Heart right ventricle (tissue), 16 donors: ENCODE measurements around the gene CYP27A1. TPM values are rescaled to one million over a fixed set of nuclear protein-coding genes. Genes with fewer than 3 reads are reported as not detected.

Experiments
- ATAC-seq, 8 donors: fragments of 200-7000 bp; cut with Tn5 transposase; one replicate each; pipeline ENCODE4 v1.9.1; 2020; ENCODE audit warnings: mild to moderate bottlenecking in 8 of 8, moderate library complexity in 8 of 8, moderate number of reproducible peaks in 1 of 8
- DNase-seq, 2 donors: peaks; one replicate each; pipeline ENCODE4 v3.0.0-alpha.2; 2020
- H3K27ac ChIP-seq, 10 donors: fragments of 200-600 bp; sonication (generic) in 2 of 10; one replicate each; pipeline versions ENCODE4 v1.5.0 to v1.8.0; 2020 to 2022; ENCODE audit warnings: mild to moderate bottlenecking in 3 of 10
- H3K27me3 ChIP-seq, 7 donors: fragments of 200-600 bp; one replicate each; pipeline ENCODE4 v1.8.0; 2021 to 2022; ENCODE audit warnings: mild to moderate bottlenecking in 2 of 7
- H3K36me3 ChIP-seq, 9 donors: fragments of 200-600 bp; sonication (generic) in 1 of 9; one replicate each; pipeline versions ENCODE4 v1.5.0 to v1.8.0; 2020 to 2022; ENCODE audit warnings: mild to moderate bottlenecking in 2 of 9
- H3K4me1 ChIP-seq, 9 donors: fragments of 200-600 bp; sonication (generic) in 1 of 9; one replicate each; pipeline versions ENCODE4 v1.5.0 to v1.8.0; 2020 to 2022; ENCODE audit warnings: mild to moderate bottlenecking in 4 of 9
- H3K4me3 ChIP-seq, 10 donors: fragments of 200-600 bp; sonication (generic) in 2 of 10; one replicate each; pipeline versions ENCODE4 v1.5.0 to v1.8.0; 2020 to 2022; ENCODE audit warnings: mild to moderate bottlenecking in 7 of 10, moderate library complexity in 2 of 10
- H3K9me3 ChIP-seq, 11 donors: fragments of 200-600 bp in 10 of 11; sonication (generic) in 2 of 11; one replicate each; pipeline versions ENCODE4 v1.5.0 to v1.8.0; 2013 to 2022; ENCODE audit warnings: mild to moderate bottlenecking in 2 of 11, control low read depth in 1 of 11, moderate library complexity in 1 of 11
- CTCF ChIP-seq, 9 donors: fragments of 200-600 bp; sonication (generic) in 2 of 9; IDR thresholded peaks; one replicate each; pipeline versions ENCODE4 v1.5.0 to v1.8.0; 2021 to 2022; ENCODE audit warnings: antibody characterized with exemption in 9 of 9, mild to moderate bottlenecking in 5 of 9, moderate library complexity in 1 of 9
- WGBS, 2 donors: extraction: QIAGEN DNeasy Blood & Tissue Kit; methylation state at CpG; one replicate each; pipeline ENCODE4 v1.1.7; 2013; ENCODE audit warnings: inconsistent platforms in 1 of 2; 5-methylcytosine and 5-hydroxymethylcytosine counted together
- intact Hi-C, 10 donors: fragments of 100-400 bp; cut with DNase I; formaldehyde crosslinking; loops; one replicate each; pipeline versions ENCODE4 v1.11.1 to v1.14.2; 2022
- microRNA-seq, 2 donors: library from miRNA; unstranded; fragments of <30 nt; microRNA quantifications; one replicate each; pipeline ENCODE4 v1.2.0, GENCODE V29; 2021
- polyA plus RNA-seq, 2 donors: library from polyadenylated mRNA; stranded (reverse); fragments of 200-250 nt; gene quantifications; one replicate each; pipeline ENCODE4 v1.2.3, GENCODE V29; 2013
- total RNA-seq, 10 donors: library from RNA; stranded (reverse); fragmentation: NEBNext Ultra II Directional in 3 of 10; extraction: Animal tissue kit (Norgen Biotek cat#: 25700) in 3 of 10; gene quantifications; one replicate each; pipeline versions ENCODE4 v1.2.1 to v1.2.4, GENCODE V29; 2021 to 2023
- donor health status: Arrhythmogenic right ventricular cardiomyopathy.
- donor health status: ischemic (EF 13 %, LVEDD 7.1; RV severe dilation, severe dysfunction).
- donor health status: healthy with polysubstance abuse.
- donor health status: DM: no; HTN: yes; CAD: no.
- donor health status: DM: no; HTN: no; CAD: no.
- donor health status: ischemic (EF 25% LVEDD 6.9; RV normal size, moderate dysfunction).
- donor health status: ischemic (EF 25% LVEDD 5.7; RV mildly dilated, moderate dysfunction).
- donor health status: healthy.
- donor health status: DM: yes; HTN: yes; CAD: no.
- donor health status: Ischemic cardiomyopathy.
- donor health status: ischemic (EF 35%, LVEDD 5.7; RV mildly dilated, moderate dysfunction).
- donor health status: nonischemic (EF 11% LVEDD 7.7; RV severe dilation, severe dysfunction).
- donor health status: DM: yes; HTN: yes; CAD: no.
- donor health status: PGD.
- donor health status: ischemic (EF 29% LVEDD 5.4; RV normal size, mild dysfunction).
- donor health status: nonischemic (EF 23%, LVEDD 6.1; RV moderate dilation, normal function).

Gene CYP27A1
- total and polyA plus RNA-seq, 12 donors = 3.7 to 12.8 (median 7.6) TPM

- H3K36me3 ChIP-seq = no peaks in the 10 kb centered on the region
- H3K27me3 ChIP-seq = peaks cover 8 to 96% (median 82%) of the 10 kb centered on the region in 7 donors
- no peak for TF ChIP-seq CTCF (IDR thresholded peaks at IDR 0.05)
- peak; percentile 60 to 85 (median 80) for ATAC-seq
- peak overlapping the region; percentile 24 to 54 (median 42) for H3K4me3 ChIP-seq
- H3K27ac ChIP-seq = no peak overlapping the region
- no peaks in the 10 kb centered on the region for H3K9me3 ChIP-seq
- 1 to 5% methylated on average over 21 of the region's 21 CpGs for WGBS, 2 donors
- intact Hi-C loops = no loop called here
- peaks cover 5 to 32% (median 16%) of the 10 kb centered on the region in 9 donors for H3K4me1 ChIP-seq
- peak; percentile 67 to 68 for DNase-seq
These were observed 79.0 kb downstream of the CYP27A1 start for GRCh38 chr2:218860950-218861381.

GRCh38 chr2:218861645-218862318 lies 79.8 kb downstream of the CYP27A1 start:
- DNase-seq = no peak
- no peaks in the 10 kb centered on the region for H3K36me3 ChIP-seq
- intact Hi-C loops = no loop called here
- H3K27ac ChIP-seq = no peak overlapping the region
- H3K9me3 ChIP-seq = no peaks in the 10 kb centered on the region
- ATAC-seq = no peak
- H3K27me3 ChIP-seq = peaks cover 8 to 96% (median 86%) of the 10 kb centered on the region in 7 donors
- H3K4me1 ChIP-seq = peaks cover 5 to 32% (median 16%) of the 10 kb centered on the region in 9 donors
- TF ChIP-seq CTCF (IDR thresholded peaks at IDR 0.05) = no peak
- WGBS, 2 donors = 50 to 58% methylated on average over 7 of the region's 7 CpGs
- H3K4me3 ChIP-seq = no peak overlapping the region

GRCh38 chr2:218863021-218863520 lies 81.1 kb downstream of the CYP27A1 start:
- Histone ChIP-seq H3K4me3 (no peak overlapping the region), H3K36me3 (no peaks in the 10 kb centered on the region), H3K27me3 (peaks cover 8 to 96% (median 85%) of the 10 kb centered on the region in 7 donors), H3K9me3 (no peaks in the 10 kb centered on the region), H3K27ac (no peak overlapping the region), H3K4me1 (peaks cover 7 to 25% (median 16%) of the 10 kb centered on the region in 9 donors)
- intact Hi-C loops = no loop called here
- DNase-seq (no peak), ATAC-seq (no peak)
- no peak for TF ChIP-seq CTCF (IDR thresholded peaks at IDR 0.05)
- 70 to 71% methylated on average over 3 of the region's 3 CpGs for WGBS, 2 donors

Small RNA genes within 50 kb of the gene (microRNA-seq; reads per million reads assigned to microRNA genes)
- 0 reads per million in 2 donors for gene MIR9500

Other genes with a start within 250 kb of the CYP27A1 start
- 10 to 100 TPM in 3 of 10 donors, 1 to 10 TPM in 7; 6.3 to 11.1 (median 8.5) TPM for gene USP37, start 213.8 kb upstream of the CYP27A1 start, total RNA-seq
- gene USP37, start 213.8 kb upstream of the CYP27A1 start, polyA plus RNA-seq = 1 to 10 TPM; 1.8 to 2.3 TPM
- 10 to 100 TPM; 15.7 to 28.2 (median 21.1) TPM for gene CNOT9, start 213.3 kb upstream of the CYP27A1 start, total RNA-seq
- 10 to 100 TPM; 16.9 to 17.6 TPM for gene CNOT9, start 213.3 kb upstream of the CYP27A1 start, polyA plus RNA-seq
- gene PLCD4, start 174.2 kb upstream of the CYP27A1 start, total RNA-seq = 1 to 10 TPM in 6 of 10 donors, under 1 TPM in 4; 0.42 to 2.3 (median 1.1) TPM
- under 1 TPM; 0.23 to 0.59 TPM for gene PLCD4, start 174.2 kb upstream of the CYP27A1 start, polyA plus RNA-seq
- 10 to 100 TPM; 17.9 to 29.5 (median 22.9) TPM for gene ZNF142, start 122.5 kb upstream of the CYP27A1 start, total RNA-seq
- gene ZNF142, start 122.5 kb upstream of the CYP27A1 start, polyA plus RNA-seq = 10 to 100 TPM in 1 of 2 donors, 1 to 10 TPM in 1; 4.4 to 10.2 TPM
- 10 to 100 TPM; 34.8 to 53.8 (median 44.6) TPM for gene BCS1L, start 122.5 kb upstream of the CYP27A1 start, total RNA-seq
- gene BCS1L, start 122.5 kb upstream of the CYP27A1 start, polyA plus RNA-seq = 10 to 100 TPM; 52.8 to 84.2 TPM
- 10 to 100 TPM; 13.5 to 20.3 (median 16.3) TPM for gene RNF25, start 110.1 kb upstream of the CYP27A1 start, total RNA-seq
- 10 to 100 TPM; 18.1 to 25.4 TPM for gene RNF25, start 110.1 kb upstream of the CYP27A1 start, polyA plus RNA-seq
- gene STK36, start 110.1 kb upstream of the CYP27A1 start, total RNA-seq = 10 to 100 TPM in 1 of 10 donors, 1 to 10 TPM in 9; 4.2 to 16.0 (median 6.5) TPM
- gene STK36, start 110.1 kb upstream of the CYP27A1 start, polyA plus RNA-seq = 10 to 100 TPM in 1 of 2 donors, 1 to 10 TPM in 1; 7.5 to 18.8 TPM
- 1 to 10 TPM; 4.3 to 8.2 (median 6.4) TPM for gene TTLL4, start 71.3 kb upstream of the CYP27A1 start, total RNA-seq
- 10 to 100 TPM in 1 of 2 donors, 1 to 10 TPM in 1; 7.3 to 10.3 TPM for gene TTLL4, start 71.3 kb upstream of the CYP27A1 start, polyA plus RNA-seq
- under 1 TPM in 3 of 10 donors, not detected in 7; 0.09 to 0.19 (median 0.15) TPM for gene PRKAG3, start 49.7 kb downstream of the CYP27A1 start, total RNA-seq
- under 1 TPM in 1 of 2 donors, not detected in 1; 0.03 TPM for gene PRKAG3, start 49.7 kb downstream of the CYP27A1 start, polyA plus RNA-seq
- gene WNT6, start 77.7 kb downstream of the CYP27A1 start, total RNA-seq = 1 to 10 TPM in 3 of 10 donors, under 1 TPM in 7; 0.15 to 2.9 (median 0.67) TPM
- gene WNT6, start 77.7 kb downstream of the CYP27A1 start, polyA plus RNA-seq = 1 to 10 TPM; 1.1 to 3.0 TPM
- under 1 TPM in 2 of 10 donors, not detected in 8; 0.28 to 0.56 TPM for gene WNT10A, start 98.7 kb downstream of the CYP27A1 start, total RNA-seq
- gene WNT10A, start 98.7 kb downstream of the CYP27A1 start, polyA plus RNA-seq = under 1 TPM; 0.01 to 0.07 TPM
- gene CDK5R2, start 177.5 kb downstream of the CYP27A1 start, total RNA-seq = under 1 TPM in 1 of 10 donors, not detected in 9; 0.09 TPM
- not detected for gene CDK5R2, start 177.5 kb downstream of the CYP27A1 start, polyA plus RNA-seq
- gene FEV, start 203.0 kb downstream of the CYP27A1 start, total RNA-seq = not detected
- not detected for gene FEV, start 203.0 kb downstream of the CYP27A1 start, polyA plus RNA-seq
- gene CRYBA2, start 211.3 kb downstream of the CYP27A1 start, total RNA-seq = not detected
- not detected for gene CRYBA2, start 211.3 kb downstream of the CYP27A1 start, polyA plus RNA-seq